Caco-2 (cell line): ENCODE data around the gene SAMD4B. TPM values are rescaled to one million over a fixed set of nuclear protein-coding genes. Genes with fewer than 3 reads are reported as not detected.

Experiments used
- BruUV-seq: library from RNA; stranded (reverse); fragments of 400-500 nt; replicated peaks from 2 replicates; lab custom pipeline; 2021; lab: Mats Ljungman, UMichigan
- CTCF ChIA-PET: fragments of 300-600 bp; sonication (Branson Sonifier 250); formaldehyde crosslinking; loops from one replicate; lab custom pipeline; 2022; ENCODE audit warnings: antibody characterized with exemption; lab: Charles Lee
- POLR2A ChIA-PET: fragments of 300-600 bp; sonication (Branson Sonifier 250); formaldehyde crosslinking; loops from one replicate; lab custom pipeline; 2022; ENCODE audit warnings: antibody characterized with exemption; lab: Charles Lee
- DNase-seq, 2 experiments: peaks; one replicate each; pipeline versions ENCODE4 v3.0.0 to v3.0.0-alpha.2; 2020 to 2022
- H3K27me3 ChIP-seq: replicated peaks from 2 replicates; pipeline ENCODE4 v1.6.0; 2011; ENCODE audit warnings: low read length; ENCODE audit not compliant: control insufficient read depth, insufficient read depth
- H3K36me3 ChIP-seq: 2 replicates; pipeline ENCODE4 v1.5.1; 2011; ENCODE audit warnings: low read length; ENCODE audit not compliant: control insufficient read depth, insufficient read depth
- H3K4me1 ChIP-seq: fragments of 250-450 bp; sonication (Bioruptor Pico); 2 replicates; pipeline ENCODE4 v1.5.1; 2020; ENCODE audit warnings: mild to moderate bottlenecking
- H3K4me3 ChIP-seq: 2 replicates; pipeline ENCODE4 v1.5.1; 2011; ENCODE audit warnings: low read depth, mild to moderate bottlenecking, control low read depth, low read length
- H3K9me3 ChIP-seq: fragments of 250-450 bp; sonication (Bioruptor Pico); 2 replicates; pipeline ENCODE4 v1.5.1; 2020; ENCODE audit warnings: mild to moderate bottlenecking, moderate library complexity
- H3K27ac Mint-ChIP-seq: one replicate; pipeline ENCODE4 v1.8.0; 2022; ENCODE audit warnings: mixed read lengths; ENCODE audit not compliant: unreplicated experiment
- H3K27me3 Mint-ChIP-seq: one replicate; pipeline ENCODE4 v1.8.0; 2022; ENCODE audit warnings: mixed read lengths; ENCODE audit not compliant: insufficient read depth, unreplicated experiment
- H3K36me3 Mint-ChIP-seq: one replicate; pipeline ENCODE4 v1.8.0; 2022; ENCODE audit warnings: mild to moderate bottlenecking, mixed read lengths; ENCODE audit not compliant: insufficient read depth, unreplicated experiment
- H3K4me1 Mint-ChIP-seq: one replicate; pipeline ENCODE4 v1.8.0; 2022; ENCODE audit warnings: low read depth, mixed read lengths; ENCODE audit not compliant: unreplicated experiment
- H3K4me3 Mint-ChIP-seq: one replicate; pipeline ENCODE4 v1.8.0; 2022; ENCODE audit warnings: mild to moderate bottlenecking, moderate library complexity, mixed read lengths; ENCODE audit not compliant: unreplicated experiment
- H3K9me3 Mint-ChIP-seq: one replicate; pipeline ENCODE4 v1.8.0; 2022; ENCODE audit warnings: mixed read lengths; ENCODE audit not compliant: unreplicated experiment
- intact Hi-C: fragments of 100-400 bp; cut with micrococcal nuclease; formaldehyde crosslinking; loops from one replicate; pipeline ENCODE4 v1.10.0; 2022; ENCODE audit not compliant: unreplicated experiment
- total RNA-seq: library from RNA; stranded (reverse); gene quantifications from 2 replicates; pipeline ENCODE4 v1.2.3, GENCODE V29; 2022
- TF ChIP-seq, protein P1 (sequence below), 2 experiments: fragments of 200-600 bp in 1 of 2; IDR thresholded peaks; 1 replicate in 1 of 2; 2 replicates in 1 of 2; pipeline versions ENCODE4 v1.5.1 to v1.8.0; 2011 to 2022; ENCODE audit warnings: antibody characterized with exemption in 1 of 2, control low read depth in 1 of 2, inconsistent platforms in 1 of 2, low read depth in 1 of 2, low read length in 1 of 2, mild to moderate bottlenecking in 1 of 2, moderate library complexity in 1 of 2; ENCODE audit not compliant: insufficient read depth in 1 of 2, severe bottlenecking in 1 of 2, unreplicated experiment in 1 of 2

SAMD4B gene
- total RNA-seq, 1 experiment from 2014 or later = 132 TPM

DNA sequence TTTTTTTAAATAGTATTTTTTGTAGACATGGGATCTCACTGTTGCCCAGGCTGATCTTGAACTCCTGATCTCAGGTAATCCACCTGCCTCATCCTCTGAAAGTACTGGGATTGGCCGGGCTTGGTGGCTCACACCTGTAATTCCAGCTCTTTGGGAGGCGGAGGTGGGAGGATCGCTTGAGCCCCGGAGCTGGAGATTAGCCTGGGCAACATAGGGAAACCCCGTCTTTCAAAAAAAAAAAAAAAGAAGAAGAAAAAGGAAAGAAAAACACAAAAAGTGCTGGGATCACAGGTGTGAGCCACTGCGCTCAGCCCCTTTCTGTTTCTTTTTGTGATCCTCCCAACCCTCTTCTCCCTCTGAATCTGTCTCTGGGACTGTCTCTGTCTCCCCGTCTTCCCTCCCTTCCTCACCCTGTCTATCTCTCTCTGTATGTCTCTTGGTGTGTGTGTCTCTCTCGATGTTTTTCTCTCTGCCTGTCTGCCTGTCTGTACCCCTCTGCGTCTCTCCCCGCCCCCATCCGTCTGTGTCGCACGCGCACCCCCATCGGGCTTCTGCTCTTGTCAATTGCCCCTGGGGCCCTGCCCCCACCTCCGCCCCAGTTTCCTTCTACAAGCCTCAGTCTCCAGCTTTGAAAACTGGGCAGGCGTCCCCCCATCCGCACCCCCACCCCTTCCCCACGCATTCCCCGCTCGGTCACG, 63.9 kb downstream of the SAMD4B start:
- H3K27me3 Mint-ChIP-seq = no peaks in the 10 kb centered on the region
- peaks cover 85% of the 10 kb centered on the region for H3K36me3 Mint-ChIP-seq
- peak overlapping the region; percentile 77 for H3K4me3 Mint-ChIP-seq
- intact Hi-C loops = no loop called here
- H3K36me3 ChIP-seq = peaks cover 4% of the 10 kb centered on the region; the same call in 1 of the 2 replicates
- BruUV-seq = no TSS peak
- DNase-seq = no peak
- POLR2A ChIA-PET = interaction anchor here (0.6 to 4.1 kb wide), 5 partner anchors 8 to 30 kb away, joined by 3 to 27 read pairs (median 5); partner anchors contain the start of genes MED29, PAF1 and RPS16
- H3K27me3 ChIP-seq = no peaks in the 10 kb centered on the region
- H3K9me3 Mint-ChIP-seq = no peaks in the 10 kb centered on the region
- H3K9me3 ChIP-seq = no peaks in the 10 kb centered on the region
- peaks cover 38% of the 10 kb centered on the region for H3K4me1 ChIP-seq
- H3K4me3 ChIP-seq = peak overlapping the region; percentile 94
- CTCF ChIA-PET = interaction anchor here (0.6 to 4.1 kb wide), 2 partner anchors 9 to 643 kb away, joined by 4 to 17 read pairs; no protein-coding TSS in a partner anchor
- TF ChIP-seq, protein P1, sequence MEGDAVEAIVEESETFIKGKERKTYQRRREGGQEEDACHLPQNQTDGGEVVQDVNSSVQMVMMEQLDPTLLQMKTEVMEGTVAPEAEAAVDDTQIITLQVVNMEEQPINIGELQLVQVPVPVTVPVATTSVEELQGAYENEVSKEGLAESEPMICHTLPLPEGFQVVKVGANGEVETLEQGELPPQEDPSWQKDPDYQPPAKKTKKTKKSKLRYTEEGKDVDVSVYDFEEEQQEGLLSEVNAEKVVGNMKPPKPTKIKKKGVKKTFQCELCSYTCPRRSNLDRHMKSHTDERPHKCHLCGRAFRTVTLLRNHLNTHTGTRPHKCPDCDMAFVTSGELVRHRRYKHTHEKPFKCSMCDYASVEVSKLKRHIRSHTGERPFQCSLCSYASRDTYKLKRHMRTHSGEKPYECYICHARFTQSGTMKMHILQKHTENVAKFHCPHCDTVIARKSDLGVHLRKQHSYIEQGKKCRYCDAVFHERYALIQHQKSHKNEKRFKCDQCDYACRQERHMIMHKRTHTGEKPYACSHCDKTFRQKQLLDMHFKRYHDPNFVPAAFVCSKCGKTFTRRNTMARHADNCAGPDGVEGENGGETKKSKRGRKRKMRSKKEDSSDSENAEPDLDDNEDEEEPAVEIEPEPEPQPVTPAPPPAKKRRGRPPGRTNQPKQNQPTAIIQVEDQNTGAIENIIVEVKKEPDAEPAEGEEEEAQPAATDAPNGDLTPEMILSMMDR (IDR thresholded peaks at IDR 0.05; ENCODE audit: insufficient read depth in 1 of 2, low read depth in 1 of 2, low read length in 1 of 2, severe bottlenecking in 1 of 2, unreplicated experiment in 1 of 2) = no peak
- peak overlapping the region; percentile 90 for H3K27ac Mint-ChIP-seq
- peaks cover 31% of the 10 kb centered on the region for H3K4me1 Mint-ChIP-seq

GRCh38 chr19:39406656-39407409, 64.6 kb downstream of the SAMD4B start, which contains the start of gene ZFP36:
ZFP36 (plus strand) TSS chr19:39406847; CDS start chr19:39406905, 58 bp downstream.
- no TSS peak for BruUV-seq
- Mint-ChIP-seq H3K27me3 (no peaks in the 10 kb centered on the region), H3K9me3 (no peaks in the 10 kb centered on the region), H3K36me3 (peaks cover 85% of the 10 kb centered on the region), H3K4me3 (peak within 1 kb of the TSS; percentile 77), H3K4me1 (peaks cover 32% of the 10 kb centered on the region), H3K27ac (peak within 1 kb of the TSS; percentile 90)
- Histone ChIP-seq H3K4me3 (peak within 1 kb of the TSS; percentile 94), H3K9me3 (no peaks in the 10 kb centered on the region), H3K4me1 (peaks cover 36% of the 10 kb centered on the region), H3K27me3 (no peaks in the 10 kb centered on the region), H3K36me3 (peaks cover 4% of the 10 kb centered on the region; the same call in 1 of the 2 replicates)
- POLR2A ChIA-PET = interaction anchor here (0.6 to 4.1 kb wide), 6 partner anchors 9 to 64 kb away, joined by 3 to 27 read pairs (median 4); partner anchors contain the start of genes MED29, PAF1, RPS16 and SAMD4B
- peak; percentile 89 for DNase-seq
- intact Hi-C loops = no loop called here
- TF ChIP-seq, protein P1 (IDR thresholded peaks at IDR 0.05; ENCODE audit: insufficient read depth in 1 of 2, low read depth in 1 of 2, low read length in 1 of 2, severe bottlenecking in 1 of 2, unreplicated experiment in 1 of 2) = peak in 1 of 2 experiments; percentile 0
- CTCF ChIA-PET = interaction anchor here (0.6 to 4.1 kb wide), 2 partner anchors 9 to 644 kb away, joined by 4 to 17 read pairs; no protein-coding TSS in a partner anchor

- TF ChIP-seq, protein P1 (IDR thresholded peaks at IDR 0.05; ENCODE audit: insufficient read depth in 1 of 2, low read depth in 1 of 2, low read length in 1 of 2, severe bottlenecking in 1 of 2, unreplicated experiment in 1 of 2) = no peak
- Histone ChIP-seq H3K4me3 (peak overlapping the region; percentile 94), H3K9me3 (no peaks in the 10 kb centered on the region), H3K4me1 (peaks cover 31% of the 10 kb centered on the region), H3K27me3 (no peaks in the 10 kb centered on the region), H3K36me3 (peaks cover 4% of the 10 kb centered on the region; the same call in 1 of the 2 replicates)
- intact Hi-C loops = no loop called here
- Mint-ChIP-seq H3K36me3 (peaks cover 85% of the 10 kb centered on the region), H3K9me3 (no peaks in the 10 kb centered on the region), H3K27ac (peak overlapping the region; percentile 90), H3K4me1 (peaks cover 37% of the 10 kb centered on the region), H3K4me3 (peak overlapping the region; percentile 77), H3K27me3 (peaks cover 3% of the 10 kb centered on the region)
- CTCF ChIA-PET = interaction anchor here (4.1 kb wide), 1 partner anchor 10 kb away, joined by 17 read pairs; no protein-coding TSS in a partner anchor
- BruUV-seq = no TSS peak
- POLR2A ChIA-PET = interaction anchor here (0.8 to 4.1 kb wide), 3 partner anchors 9 to 65 kb away, joined by 3 to 27 read pairs (median 3); partner anchors contain the start of genes MED29, PAF1 and SAMD4B
- no peak for DNase-seq
Observed at GRCh38 chr19:39407410-39407659, 65.1 kb downstream of the SAMD4B start.
